SIG-M5 treated with dmso at 0.1 percent for 504 hours (cell line): Measurements from ENCODE around the gene WLS.
A peak's percentile ranks its signal among the peaks of the same experiment; 100 is the strongest.

Experiments used
- DNase-seq: peaks from one replicate; lab custom pipeline; 2025; ENCODE audit not compliant: unreplicated experiment; lab: John Stamatoyannopoulos, UW

The WLS gene

GRCh38 chr1:68142036-68142435, 90.3 kb downstream of the WLS start:
- DNase-seq, result no peak

GRCh38 chr1:68141071-68142021, 91.0 kb downstream of the WLS start:
- no peak for DNase-seq

GRCh38 chr1:68140536-68140935, 91.8 kb downstream of the WLS start:
- no peak for DNase-seq

DNA sequence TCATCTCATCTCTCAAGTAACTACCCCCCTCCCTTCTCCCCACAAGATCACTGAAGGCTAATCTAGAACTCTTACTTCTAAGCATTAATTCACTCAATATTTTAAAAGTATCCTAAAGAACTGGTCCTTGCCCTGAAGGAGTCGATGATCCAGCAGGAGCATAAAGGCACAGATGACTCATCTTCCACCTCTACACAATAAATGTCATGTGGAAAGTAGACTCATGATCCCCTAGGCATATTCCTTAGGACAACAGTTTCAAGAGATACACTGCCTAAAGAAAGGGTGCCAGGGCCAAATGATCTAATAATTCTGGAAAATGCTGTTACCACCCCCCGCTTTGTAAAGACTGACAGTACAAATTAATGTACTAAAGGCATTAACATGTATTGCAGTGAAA, 96.1 kb downstream of the WLS start:
- DNase-seq, result no peak

- no peak for DNase-seq
These were observed 99.7 kb downstream of the WLS start for GRCh38 chr1:68132426-68133130.

DNA sequence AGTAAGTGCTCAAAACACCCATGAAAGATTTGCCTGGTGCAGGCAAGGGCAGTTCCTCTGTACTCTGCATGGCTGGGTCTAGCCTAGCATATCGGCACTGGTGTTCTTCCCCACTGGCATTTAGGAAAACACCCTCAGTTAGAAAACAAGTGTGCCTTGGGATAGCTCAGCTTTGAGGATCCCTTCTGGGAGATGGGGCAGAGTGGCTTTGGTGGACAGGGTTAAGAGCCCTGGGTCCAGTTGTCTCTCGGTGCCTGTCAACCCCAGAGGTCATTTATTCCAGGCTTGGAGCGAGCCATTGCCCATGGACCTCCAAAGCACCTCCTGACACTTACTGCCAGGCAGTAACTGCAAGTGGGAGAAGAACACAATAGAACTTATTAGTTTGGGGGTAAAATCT, 101.1 kb downstream of the WLS start:
- no peak for DNase-seq

DNA sequence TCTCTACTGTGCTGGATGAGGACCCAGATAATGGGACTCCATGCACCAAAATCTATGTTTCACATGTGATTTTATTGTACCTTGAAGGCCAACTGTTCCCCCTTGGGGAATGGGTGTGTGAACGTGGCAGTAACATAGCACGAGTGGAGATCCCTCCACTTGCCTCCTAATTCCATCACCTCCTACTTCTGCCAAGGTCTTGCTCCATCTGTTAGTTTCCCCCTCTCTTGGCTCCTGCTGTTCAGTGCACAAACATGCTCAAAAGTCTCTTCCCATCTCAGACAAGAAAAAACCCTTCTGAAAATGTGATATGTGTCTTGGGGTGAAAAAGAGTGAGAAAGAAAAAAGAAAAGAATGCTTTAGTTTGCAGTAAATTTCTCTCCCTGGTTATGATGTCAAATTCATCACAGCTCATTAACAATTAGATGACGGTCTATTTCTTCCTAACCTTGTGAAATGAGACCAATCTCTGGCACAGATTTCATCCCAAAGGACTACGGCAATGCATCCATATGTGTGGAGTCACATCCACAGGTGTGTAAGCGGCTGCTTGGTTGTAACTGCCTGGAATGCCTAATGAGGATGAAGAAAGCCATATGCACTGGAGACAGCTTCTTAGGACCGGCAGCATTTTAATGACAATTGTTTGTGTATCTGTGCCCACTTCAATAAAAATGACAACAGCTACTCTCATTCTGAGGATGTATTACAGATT, 102.6 kb downstream of the WLS start:
- no peak for DNase-seq

GRCh38 chr1:68128820-68129219, 103.5 kb downstream of the WLS start:
- DNase-seq, result no peak

DNA sequence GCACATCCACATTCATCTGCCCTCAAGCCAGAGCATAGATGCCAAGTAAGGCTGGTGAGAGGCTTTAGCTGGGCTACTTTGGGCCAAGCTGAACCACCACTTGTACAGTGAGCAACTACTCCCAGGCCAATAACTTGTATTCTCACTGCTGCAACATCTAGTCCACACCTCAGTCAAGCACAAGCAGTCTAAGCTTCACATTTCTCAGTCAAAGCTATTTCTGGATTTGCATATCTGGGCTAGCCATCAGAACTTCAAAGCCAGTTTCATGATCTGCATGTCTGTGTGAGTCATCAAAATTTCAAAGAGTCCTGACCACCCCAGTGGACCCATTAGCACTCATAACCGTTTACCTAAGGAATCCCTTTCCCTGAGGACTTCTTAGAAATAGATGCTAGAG, 104.2 kb downstream of the WLS start:
- DNase-seq, result peak; percentile 0

GRCh38 chr1:68121536-68121935, 110.8 kb downstream of the WLS start:
- no peak for DNase-seq

GRCh38 chr1:68120136-68120791, 112.1 kb downstream of the WLS start:
- DNase-seq, result peak; percentile 56

GRCh38 chr1:68119445-68119844, 112.9 kb downstream of the WLS start:
- DNase-seq, result no peak

DNA sequence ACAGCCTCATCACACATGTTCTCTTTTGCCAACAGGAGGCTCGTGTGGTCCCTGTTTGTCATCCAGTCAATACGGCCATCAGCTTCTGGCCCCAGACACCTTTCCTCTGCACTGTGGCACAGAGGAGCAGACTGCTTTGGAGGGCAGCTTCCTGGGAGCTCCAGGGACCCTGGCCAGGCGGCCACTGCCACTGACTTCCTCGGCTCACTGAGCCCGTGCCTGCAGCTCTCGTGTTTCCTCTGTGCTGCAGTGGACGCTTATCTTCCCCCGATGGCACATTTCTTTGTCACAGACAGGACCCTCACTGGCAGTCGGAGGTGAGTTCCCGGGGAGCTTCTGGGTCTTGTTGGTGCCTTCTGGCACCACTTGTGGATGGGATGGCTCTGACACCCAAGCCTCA, 114.9 kb downstream of the WLS start:
- DNase-seq, result no peak

GRCh38 chr1:68116643-68117235, 115.6 kb downstream of the WLS start:
- peak; percentile 17 for DNase-seq

GRCh38 chr1:68115308-68115707, 117.0 kb downstream of the WLS start:
- DNase-seq, result no peak

DNA sequence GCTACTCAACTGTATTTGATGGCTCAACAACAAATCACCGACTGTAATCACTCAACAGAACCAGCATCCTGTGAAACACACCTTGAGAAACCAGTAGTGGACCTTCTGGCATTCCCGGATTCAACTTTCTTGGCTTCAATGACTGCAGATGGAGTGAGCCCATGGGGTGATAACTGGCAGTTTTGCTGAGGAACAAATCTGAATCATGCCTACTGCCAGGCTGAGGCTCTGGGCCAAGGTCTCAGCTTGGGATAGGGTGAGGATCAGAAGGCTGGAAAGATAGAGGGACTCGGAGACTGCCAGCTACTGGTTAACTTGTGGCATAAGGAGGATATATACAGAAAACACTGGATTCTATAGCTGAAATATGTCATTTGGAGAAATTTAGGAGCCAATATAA, 118.4 kb downstream of the WLS start:
- no peak for DNase-seq

GRCh38 chr1:68112835-68113243, 119.5 kb downstream of the WLS start:
- no peak for DNase-seq

DNA sequence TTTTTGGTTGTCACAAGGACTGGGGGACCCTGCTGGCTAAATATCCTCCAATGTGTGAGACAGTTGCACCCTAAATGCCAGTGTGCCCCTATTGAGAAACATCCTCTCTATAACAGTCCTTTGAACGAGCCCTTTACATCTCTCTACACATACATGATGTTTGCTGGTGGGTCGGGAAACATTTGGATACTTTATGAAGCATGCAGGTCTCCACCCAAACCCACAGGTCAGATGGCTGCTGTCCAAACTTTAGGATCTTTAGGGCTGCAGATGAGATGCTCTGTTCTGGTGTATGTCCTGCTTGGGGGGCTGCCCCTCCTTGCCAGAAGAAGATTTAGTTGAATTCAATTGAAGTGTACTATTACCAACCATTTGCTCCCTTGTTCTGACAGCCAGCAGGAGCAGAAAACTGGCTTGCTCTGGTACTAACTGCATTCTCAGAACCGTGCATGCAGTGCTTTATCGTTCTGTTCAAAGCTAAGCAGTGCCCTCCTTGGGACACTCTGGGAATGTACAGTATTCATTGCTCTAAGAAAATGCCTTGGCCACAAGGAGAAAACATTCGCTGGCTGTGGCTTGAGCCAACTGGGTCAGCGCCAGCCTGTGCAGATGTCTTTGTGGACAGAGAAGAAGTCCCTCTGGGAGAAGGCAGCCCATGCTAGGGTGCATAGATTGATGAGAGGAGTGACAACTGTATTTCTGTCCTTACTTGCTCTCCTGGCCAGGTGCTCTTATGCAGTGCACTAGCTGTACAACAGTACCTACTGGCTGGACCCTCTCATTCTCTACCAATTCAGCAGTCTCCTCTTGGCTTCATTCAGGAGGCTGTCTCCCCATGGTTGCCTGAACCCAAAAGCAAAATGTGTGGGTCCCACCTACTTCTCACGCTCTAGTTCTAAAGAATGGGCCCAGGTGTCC, 120.5 kb downstream of the WLS start:
- DNase-seq, result peak; percentile 30

- no peak for DNase-seq
These were observed 124.6 kb downstream of the WLS start for GRCh38 chr1:68107771-68108170.
